Measurements from ENCODE around the gene PPDPF.

DNA sequence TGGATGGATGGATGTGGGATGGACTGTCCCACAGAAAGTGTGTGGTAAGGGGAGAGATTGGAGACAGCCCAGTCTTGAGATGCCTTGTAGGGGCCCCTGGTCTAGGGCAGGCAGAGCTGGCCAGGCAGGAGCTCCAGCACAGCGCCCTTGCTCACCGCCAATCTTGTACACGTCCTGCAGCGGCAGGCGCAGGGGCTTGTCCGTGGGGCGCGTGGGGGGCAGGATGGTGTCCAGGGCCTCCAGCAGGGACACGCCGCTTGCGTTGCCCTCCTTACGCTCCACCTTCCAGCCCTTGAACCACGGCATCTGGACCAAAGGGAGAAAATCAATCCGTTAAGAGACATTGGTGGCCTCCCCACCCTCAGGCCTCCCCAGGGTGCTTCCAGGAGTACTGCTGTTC lies 27.6 kb upstream of the PPDPF start:
- TF ChIP-seq CTCF (IDR thresholded peaks at IDR 0.05) = no peak
- no peak for TF ChIP-seq POLR2A (IDR thresholded peaks at IDR 0.05)
